Activated naive CD4-positive, alpha-beta T cell treated with anti-CD3 and anti-CD28 coated beads, Interleukin-2, amount 50 U/mL, for 24 hours (primary cell): ENCODE results near the gene ABCB1.

Source experiments
- H3K27ac Mint-ChIP-seq: one replicate; pipeline ENCODE4 v1.8.0; 2021; ENCODE audit warnings: mild to moderate bottlenecking, mixed read lengths
- H3K27me3 Mint-ChIP-seq: one replicate; pipeline ENCODE4 v1.8.0; 2021; ENCODE audit warnings: mixed read lengths
- H3K36me3 Mint-ChIP-seq: one replicate; pipeline ENCODE4 v1.8.0; 2021; ENCODE audit warnings: mixed read lengths
- H3K4me1 Mint-ChIP-seq: one replicate; pipeline ENCODE4 v1.8.0; 2021; ENCODE audit warnings: mixed read lengths
- H3K4me3 Mint-ChIP-seq: one replicate; pipeline ENCODE4 v1.8.0; 2021; ENCODE audit warnings: mild to moderate bottlenecking, mixed read lengths
- H3K9me3 Mint-ChIP-seq: one replicate; pipeline ENCODE4 v1.8.0; 2021; ENCODE audit warnings: mixed read lengths

ABCB1 gene

DNA sequence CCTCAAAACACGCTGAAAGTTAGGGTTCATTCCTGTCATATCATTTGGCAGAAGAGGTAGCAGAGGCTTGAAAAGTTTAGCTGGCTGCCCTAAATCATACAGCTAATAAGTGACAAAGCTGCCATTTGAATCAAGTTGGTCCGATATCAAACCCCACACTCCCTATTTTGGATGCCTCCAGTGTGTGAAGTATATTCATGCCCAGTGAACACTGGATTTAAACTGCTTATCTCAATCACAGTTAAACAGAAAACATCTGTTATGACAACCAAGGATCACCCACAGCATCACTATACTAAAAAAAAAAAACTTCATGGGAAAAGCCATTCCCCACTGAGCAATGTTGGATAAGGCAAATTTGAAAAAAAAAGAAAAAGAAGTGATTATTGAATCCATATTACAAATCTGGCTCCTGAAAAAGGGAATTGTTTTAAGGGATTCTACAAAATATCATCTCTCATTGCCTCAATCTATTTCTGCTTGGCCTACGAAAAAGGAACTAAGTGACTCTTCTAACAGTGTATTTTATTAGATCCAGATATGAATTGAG is 48.3 kb downstream of the ABCB1 start:
- Mint-ChIP-seq H3K27ac (no peak overlapping the region), H3K36me3 (no peaks in the 10 kb centered on the region), H3K27me3 (no peaks in the 10 kb centered on the region), H3K4me1 (no peaks in the 10 kb centered on the region), H3K4me3 (no peak overlapping the region), H3K9me3 (no peaks in the 10 kb centered on the region)

DNA sequence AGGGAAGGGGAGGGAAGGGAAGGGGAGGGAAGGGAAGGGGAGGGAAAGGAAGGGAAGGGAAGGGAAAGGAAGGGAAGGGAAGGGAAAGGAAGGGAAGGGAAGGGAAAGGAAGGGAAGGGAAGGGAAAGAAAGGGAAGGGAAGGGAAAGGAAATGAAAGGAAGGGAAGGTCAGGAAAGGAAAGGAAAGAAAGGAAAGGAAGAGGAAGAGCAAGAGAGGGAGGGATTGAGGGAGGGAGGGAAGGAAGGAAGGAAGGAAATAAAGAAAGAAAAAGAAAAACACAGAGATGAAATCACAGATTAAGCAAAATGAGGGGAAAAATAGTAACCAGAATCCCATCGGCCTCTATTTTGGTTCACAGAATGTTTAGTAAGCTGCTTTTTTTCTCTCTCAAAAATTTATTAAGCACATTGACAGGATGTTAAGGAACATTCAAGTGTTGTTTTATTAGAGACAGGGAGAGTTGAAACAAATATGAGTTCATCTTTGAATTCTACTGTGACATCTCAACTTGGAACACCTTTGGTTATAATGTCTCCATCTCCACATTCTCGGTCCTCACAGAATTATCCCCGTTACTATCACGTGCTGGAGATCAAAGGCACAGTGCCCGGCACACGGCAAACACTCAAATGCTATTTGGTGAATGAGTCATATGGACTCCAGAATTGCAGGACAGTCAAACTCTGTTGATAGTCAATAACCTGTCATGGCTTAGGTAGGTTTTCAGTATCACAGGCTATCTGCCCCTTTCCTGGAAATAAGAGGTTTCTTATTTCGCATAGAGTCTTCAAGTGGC is 52.4 kb downstream of the ABCB1 start:
- Mint-ChIP-seq H3K36me3 (peaks cover 2% of the 10 kb centered on the region), H3K4me1 (no peaks in the 10 kb centered on the region), H3K27me3 (no peaks in the 10 kb centered on the region), H3K4me3 (no peak overlapping the region), H3K27ac (no peak overlapping the region), H3K9me3 (no peaks in the 10 kb centered on the region)

DNA sequence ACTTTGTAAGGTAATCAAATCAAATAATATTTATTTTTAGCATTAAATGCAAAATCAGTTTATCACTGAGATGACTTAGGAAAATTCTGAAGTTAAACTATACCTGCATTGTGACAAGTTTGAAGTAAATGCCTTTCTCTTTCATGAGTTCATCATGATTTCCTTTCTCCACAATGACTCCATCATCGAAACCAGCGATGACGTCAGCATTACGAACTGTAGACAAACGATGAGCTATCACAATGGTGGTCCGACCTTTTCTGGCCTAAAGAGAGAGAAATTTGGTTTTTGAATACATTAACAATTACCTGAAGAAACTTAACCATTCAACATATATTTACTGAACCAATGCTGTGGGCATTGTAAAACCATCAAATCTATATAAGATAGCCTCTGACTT is 54.9 kb downstream of the ABCB1 start:
- no peaks in the 10 kb centered on the region for H3K27me3 Mint-ChIP-seq
- H3K36me3 Mint-ChIP-seq: peaks cover 2% of the 10 kb centered on the region
- H3K4me1 Mint-ChIP-seq: no peaks in the 10 kb centered on the region
- H3K4me3 Mint-ChIP-seq: no peak overlapping the region
- no peaks in the 10 kb centered on the region for H3K9me3 Mint-ChIP-seq
- H3K27ac Mint-ChIP-seq: no peak overlapping the region

DNA sequence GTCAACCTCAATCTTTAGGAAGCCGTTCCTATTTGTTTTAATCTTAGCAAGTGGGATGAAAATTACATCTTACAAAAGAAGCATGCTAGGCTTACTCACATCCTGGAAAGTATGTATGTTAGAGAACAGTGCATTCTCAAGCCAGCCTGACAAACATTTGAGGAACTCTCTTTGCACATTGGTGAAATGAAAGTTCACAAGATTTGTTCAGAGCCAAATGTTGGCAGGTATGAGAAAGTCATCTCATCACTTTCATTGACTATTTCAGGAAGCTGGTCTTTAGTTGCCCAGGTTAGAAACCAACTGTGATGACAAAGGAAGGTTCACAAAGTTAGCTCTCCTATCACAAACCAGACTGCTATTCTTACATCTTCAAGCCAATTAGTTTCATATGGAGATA is 57.1 kb downstream of the ABCB1 start:
- no peak overlapping the region for H3K4me3 Mint-ChIP-seq
- peaks cover 2% of the 10 kb centered on the region for H3K36me3 Mint-ChIP-seq

DNA sequence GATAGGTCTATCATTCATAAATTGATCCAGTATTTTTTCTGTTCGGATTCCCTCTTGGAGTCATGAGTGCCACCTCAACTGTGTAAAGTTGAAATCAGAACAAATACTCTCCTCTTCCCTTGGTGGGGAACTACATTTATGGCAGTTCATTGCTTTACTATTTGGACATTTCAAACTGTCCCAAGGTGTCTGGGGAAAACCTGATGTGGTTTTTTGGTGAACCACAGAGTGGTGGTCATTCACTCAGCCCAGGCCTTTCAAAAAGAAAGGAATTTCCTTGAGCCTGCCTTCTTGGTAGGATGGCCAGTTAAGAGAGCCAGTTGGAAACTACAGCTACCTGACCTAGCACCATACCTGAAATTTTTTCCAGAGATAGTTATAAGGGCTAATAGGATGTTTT is 59.0 kb downstream of the ABCB1 start:
- no peaks in the 10 kb centered on the region for H3K27me3 Mint-ChIP-seq
- H3K27ac Mint-ChIP-seq: no peak overlapping the region
- no peak overlapping the region for H3K4me3 Mint-ChIP-seq
- H3K36me3 Mint-ChIP-seq: peaks cover 2% of the 10 kb centered on the region
- no peaks in the 10 kb centered on the region for H3K9me3 Mint-ChIP-seq
- no peaks in the 10 kb centered on the region for H3K4me1 Mint-ChIP-seq

More for the DNA sequence above, 57.1 kb downstream of the ABCB1 start:
- H3K27me3 Mint-ChIP-seq: no peaks in the 10 kb centered on the region
- no peaks in the 10 kb centered on the region for H3K9me3 Mint-ChIP-seq
- no peaks in the 10 kb centered on the region for H3K4me1 Mint-ChIP-seq
- H3K27ac Mint-ChIP-seq: no peak overlapping the region

DNA sequence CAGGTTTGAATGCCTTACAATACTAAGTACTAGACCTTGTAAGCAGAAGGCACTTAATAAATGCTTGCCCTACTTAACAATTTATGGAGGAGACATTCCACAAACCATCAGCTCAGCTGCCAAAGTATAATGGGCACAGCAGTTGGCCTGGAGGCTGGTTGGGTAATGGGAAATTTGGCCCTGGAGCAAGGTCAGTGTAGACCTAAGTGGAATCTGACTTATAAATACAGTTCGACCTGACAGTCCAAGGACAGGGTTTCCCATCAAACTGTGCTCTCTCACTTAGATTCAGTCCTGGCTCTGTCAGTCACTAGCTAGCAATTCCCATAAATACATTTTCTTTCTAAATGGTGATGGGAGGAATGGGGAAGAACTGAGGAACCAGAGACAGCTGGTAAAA is 62.6 kb downstream of the ABCB1 start:
- H3K36me3 Mint-ChIP-seq: no peaks in the 10 kb centered on the region

DNA sequence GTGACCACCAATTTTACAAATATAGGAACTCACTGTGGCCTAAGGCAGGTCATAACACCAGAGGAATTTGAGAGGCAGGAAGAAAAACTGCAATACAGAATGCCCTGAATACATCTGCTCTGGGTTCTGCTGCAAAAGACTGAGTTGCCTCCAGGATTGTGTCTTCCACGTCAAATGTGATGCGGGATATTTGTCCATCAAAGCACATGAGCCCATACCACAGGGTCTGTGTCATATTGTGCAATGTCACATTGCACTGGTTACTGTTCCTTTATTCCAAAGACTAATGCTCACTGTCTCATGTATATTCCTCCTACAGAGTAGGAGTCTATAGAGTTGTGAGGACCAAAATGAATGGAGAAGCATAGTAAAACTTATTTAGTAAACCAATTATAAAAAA is 66.6 kb downstream of the ABCB1 start:
- no peak overlapping the region for H3K4me3 Mint-ChIP-seq
- no peaks in the 10 kb centered on the region for H3K4me1 Mint-ChIP-seq
- H3K27ac Mint-ChIP-seq: no peak overlapping the region
- no peaks in the 10 kb centered on the region for H3K27me3 Mint-ChIP-seq
- H3K36me3 Mint-ChIP-seq: no peaks in the 10 kb centered on the region
- no peaks in the 10 kb centered on the region for H3K9me3 Mint-ChIP-seq

More for the DNA sequence above, 62.6 kb downstream of the ABCB1 start:
- Mint-ChIP-seq H3K27ac (no peak overlapping the region), H3K4me3 (no peak overlapping the region), H3K27me3 (no peaks in the 10 kb centered on the region), H3K9me3 (no peaks in the 10 kb centered on the region), H3K4me1 (no peaks in the 10 kb centered on the region)

DNA sequence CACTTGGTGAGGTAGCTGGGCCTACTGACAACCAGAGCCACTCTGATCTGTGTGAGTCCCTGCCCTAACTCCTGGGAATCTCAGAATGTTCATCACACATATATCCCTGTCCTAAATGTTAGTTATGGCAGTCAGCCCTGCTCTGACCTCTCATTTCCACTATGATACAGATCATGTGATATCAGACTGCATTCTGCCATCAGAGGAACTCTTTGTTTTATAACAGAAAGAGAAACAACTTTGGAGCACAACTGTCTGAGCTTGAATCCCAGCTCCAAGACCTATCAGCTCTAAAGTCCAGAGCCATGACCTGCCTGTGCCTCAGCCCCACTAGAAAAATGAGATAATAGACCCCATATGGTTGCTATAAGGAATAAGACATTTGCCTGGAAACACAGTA is 70.6 kb downstream of the ABCB1 start:
- Mint-ChIP-seq H3K27ac (no peak overlapping the region), H3K4me1 (no peaks in the 10 kb centered on the region), H3K27me3 (no peaks in the 10 kb centered on the region), H3K9me3 (no peaks in the 10 kb centered on the region), H3K4me3 (no peak overlapping the region), H3K36me3 (no peaks in the 10 kb centered on the region)

DNA sequence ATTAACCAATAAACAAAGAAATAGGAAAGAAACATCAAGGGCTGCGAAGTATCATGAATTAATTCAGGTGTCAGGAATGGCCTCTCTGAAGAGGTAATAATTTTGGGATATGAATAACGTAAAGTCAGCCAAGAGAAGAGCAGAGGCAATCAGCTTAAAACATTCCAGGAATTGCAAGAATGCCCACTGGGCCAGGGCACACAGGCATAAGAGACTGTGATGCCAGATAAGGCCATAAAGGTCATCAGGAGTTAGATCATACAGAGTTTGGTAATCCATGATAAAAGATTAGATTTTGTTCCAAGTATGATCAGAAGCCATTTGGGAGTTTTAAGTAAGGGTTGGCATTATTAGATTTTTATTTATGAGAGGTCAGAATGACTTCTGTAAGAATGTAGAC is 72.0 kb downstream of the ABCB1 start:
- Mint-ChIP-seq H3K9me3 (no peaks in the 10 kb centered on the region), H3K4me1 (no peaks in the 10 kb centered on the region), H3K4me3 (no peak overlapping the region), H3K27ac (no peak overlapping the region), H3K27me3 (no peaks in the 10 kb centered on the region), H3K36me3 (no peaks in the 10 kb centered on the region)

DNA sequence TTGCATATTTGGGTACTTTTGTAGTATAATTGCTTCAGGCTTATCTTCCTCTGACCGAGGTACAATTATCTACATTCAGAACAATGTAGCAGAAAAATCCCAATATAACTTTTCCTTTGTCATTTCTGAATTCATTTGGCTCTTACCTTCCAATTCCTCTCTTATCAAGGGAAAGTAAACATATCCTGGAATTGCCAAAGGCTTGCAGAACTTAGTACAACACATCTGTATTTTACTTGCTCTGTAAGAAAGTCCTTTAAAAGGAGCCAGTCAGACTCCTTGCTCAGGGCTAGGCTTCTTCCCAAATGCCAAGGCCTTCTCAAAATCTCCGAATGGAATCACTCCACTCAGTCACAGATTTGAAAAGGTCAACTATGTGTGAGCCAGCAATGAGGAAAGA is 81.9 kb downstream of the ABCB1 start:
- H3K4me3 Mint-ChIP-seq: no peak overlapping the region
- no peaks in the 10 kb centered on the region for H3K4me1 Mint-ChIP-seq
- no peak overlapping the region for H3K27ac Mint-ChIP-seq
- no peaks in the 10 kb centered on the region for H3K9me3 Mint-ChIP-seq
- no peaks in the 10 kb centered on the region for H3K27me3 Mint-ChIP-seq
- peaks cover 3% of the 10 kb centered on the region for H3K36me3 Mint-ChIP-seq

DNA sequence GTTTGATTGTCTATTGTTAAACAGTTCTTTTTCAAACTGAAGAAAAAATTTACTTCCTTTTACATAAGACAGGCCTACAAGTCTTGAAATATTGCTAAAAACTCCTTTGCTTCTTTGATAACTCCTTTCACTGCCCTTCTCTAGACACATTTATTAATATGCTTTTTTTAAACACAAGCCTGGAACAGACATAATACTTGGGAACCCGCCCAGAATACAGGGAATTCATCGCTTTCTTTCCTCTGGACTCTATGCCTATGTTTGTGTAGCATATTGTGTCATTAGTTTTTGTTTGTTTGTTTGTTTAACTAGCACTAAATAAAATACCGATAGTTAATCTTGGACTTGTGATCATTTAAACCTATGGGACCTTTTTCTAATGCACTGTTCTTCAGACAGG is 82.8 kb downstream of the ABCB1 start:
- Mint-ChIP-seq H3K4me3 (no peak overlapping the region), H3K36me3 (peaks cover 3% of the 10 kb centered on the region), H3K4me1 (no peaks in the 10 kb centered on the region), H3K27ac (no peak overlapping the region), H3K27me3 (no peaks in the 10 kb centered on the region), H3K9me3 (no peaks in the 10 kb centered on the region)

DNA sequence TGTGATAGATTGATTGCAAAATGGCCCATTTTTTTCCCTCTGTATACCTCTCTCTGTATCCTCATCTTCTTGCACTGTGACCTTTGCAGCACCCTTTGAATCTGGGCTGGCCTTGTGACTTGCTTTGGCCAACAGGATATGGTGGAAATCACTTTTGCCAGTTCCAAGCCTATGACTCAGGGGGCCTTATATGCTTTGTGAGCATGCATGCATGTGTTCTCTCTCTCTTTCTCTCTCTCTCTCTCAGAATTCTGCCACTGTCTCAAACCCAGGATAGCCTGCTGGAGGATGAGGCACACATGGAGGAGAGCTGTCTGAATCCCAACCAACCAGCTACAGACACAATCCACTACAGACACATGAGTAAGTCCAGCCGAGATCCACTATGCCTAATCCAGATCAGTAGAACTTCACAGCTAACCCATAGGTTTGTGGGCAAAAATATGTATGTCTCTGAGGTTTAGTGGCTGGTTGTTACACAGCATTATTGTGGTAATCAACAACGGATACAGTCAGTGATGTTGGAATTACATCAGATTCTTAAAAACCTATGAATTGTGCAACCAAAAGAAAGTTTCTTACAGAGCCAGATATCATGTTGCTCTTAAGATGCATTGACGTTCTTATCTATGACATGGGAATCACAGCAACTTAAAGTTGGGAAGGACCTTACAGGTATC is 83.4 kb downstream of the ABCB1 start:
- Mint-ChIP-seq H3K9me3 (no peaks in the 10 kb centered on the region), H3K27ac (no peak overlapping the region), H3K27me3 (no peaks in the 10 kb centered on the region), H3K36me3 (peaks cover 3% of the 10 kb centered on the region), H3K4me1 (no peaks in the 10 kb centered on the region), H3K4me3 (no peak overlapping the region)

DNA sequence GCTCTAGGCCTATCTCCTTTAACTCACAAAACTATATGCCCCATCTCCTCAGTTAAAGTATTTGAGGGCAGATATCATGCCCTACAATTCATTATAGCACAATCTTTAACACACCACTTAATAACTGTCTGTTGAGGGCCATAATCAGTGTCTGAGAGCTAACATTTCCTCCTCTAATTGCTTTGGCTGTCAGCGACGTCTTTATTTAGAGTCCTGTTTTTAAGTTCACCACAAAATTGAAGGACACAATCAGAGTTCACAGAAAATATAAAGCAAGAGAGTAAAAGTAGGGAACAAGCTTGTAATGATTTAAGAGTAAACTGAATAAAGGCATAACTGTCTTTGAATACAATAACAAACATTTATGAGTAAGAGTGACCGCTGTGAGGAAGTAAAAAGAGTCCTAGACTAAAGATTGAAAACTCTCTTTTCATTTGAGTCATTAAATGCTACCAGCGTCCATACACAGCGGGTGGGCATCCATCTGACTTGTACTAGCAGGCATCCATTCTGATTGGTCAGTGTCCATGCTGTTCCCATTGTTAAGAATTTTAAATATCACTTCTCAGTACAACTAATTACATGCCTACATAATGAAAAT is 86.8 kb downstream of the ABCB1 start:
- Mint-ChIP-seq H3K4me1 (no peaks in the 10 kb centered on the region), H3K9me3 (no peaks in the 10 kb centered on the region), H3K36me3 (peaks cover 3% of the 10 kb centered on the region), H3K4me3 (no peak overlapping the region), H3K27me3 (no peaks in the 10 kb centered on the region), H3K27ac (no peak overlapping the region)

DNA sequence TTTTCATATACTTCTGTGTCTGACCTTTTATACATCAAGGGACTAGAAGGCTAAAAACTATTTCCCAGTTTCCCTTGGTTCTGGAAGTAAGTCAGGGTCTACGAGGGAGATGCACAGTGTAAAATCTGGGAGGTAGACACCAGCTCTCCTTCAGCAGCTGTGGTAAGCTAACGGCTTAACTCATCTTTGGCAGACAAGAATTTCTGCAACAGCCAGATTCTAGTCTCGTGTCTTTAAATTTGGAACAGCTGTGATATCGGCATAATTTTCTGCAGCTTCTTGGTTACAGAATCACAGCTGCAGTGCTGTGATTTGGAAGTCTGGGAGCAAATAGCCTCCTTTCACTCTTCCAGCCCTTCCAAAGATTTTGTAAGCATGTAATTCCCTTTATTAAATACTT is 87.8 kb downstream of the ABCB1 start:
- H3K4me1 Mint-ChIP-seq: no peaks in the 10 kb centered on the region
- H3K27me3 Mint-ChIP-seq: no peaks in the 10 kb centered on the region
- no peak overlapping the region for H3K27ac Mint-ChIP-seq
- H3K36me3 Mint-ChIP-seq: peaks cover 3% of the 10 kb centered on the region
- no peaks in the 10 kb centered on the region for H3K9me3 Mint-ChIP-seq
- no peak overlapping the region for H3K4me3 Mint-ChIP-seq

DNA sequence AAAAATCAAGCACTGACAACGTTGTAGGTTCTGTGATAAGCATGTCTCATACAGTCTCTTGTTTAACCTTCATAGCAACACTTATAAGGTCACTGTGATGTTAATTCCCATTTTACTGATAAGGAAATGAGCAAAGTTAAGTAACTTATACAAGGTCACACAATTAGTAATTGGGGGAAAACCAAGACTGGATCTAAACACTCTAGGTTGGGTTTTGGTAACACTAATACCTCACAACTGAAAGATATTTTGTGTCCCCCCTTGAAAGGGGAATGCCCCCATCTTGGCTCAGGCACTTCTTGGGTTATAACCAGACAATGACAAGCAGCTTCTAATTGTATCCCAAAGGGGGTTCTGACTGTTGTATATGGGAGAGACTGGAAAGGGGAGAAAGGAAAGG is 89.2 kb downstream of the ABCB1 start:
- H3K4me1 Mint-ChIP-seq: no peaks in the 10 kb centered on the region
- peaks cover 3% of the 10 kb centered on the region for H3K36me3 Mint-ChIP-seq
- no peaks in the 10 kb centered on the region for H3K27me3 Mint-ChIP-seq
- no peak overlapping the region for H3K4me3 Mint-ChIP-seq
- no peak overlapping the region for H3K27ac Mint-ChIP-seq
- H3K9me3 Mint-ChIP-seq: no peaks in the 10 kb centered on the region

DNA sequence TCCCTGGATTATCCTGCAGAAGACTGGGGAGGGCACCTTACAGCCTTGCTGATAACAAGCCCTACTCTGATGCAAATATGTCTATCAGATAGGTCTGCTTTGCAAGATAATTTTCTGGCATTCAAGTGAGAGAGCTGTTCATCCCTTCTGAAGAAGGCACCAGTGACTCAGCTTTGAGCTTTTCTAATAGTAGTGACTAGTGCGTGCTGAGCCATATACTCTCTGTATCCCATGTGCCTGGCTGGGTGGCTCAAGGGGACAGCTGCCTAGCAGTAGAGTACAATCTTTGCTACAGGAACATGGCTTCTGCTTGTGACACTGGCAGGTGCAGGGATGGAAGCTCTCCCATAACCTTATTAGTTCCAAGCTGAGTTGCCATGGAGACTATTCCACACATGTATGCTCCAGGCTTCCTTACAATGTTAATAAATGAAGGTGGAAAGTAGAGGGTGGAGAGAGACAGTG is 90.2 kb downstream of the ABCB1 start:
- H3K9me3 Mint-ChIP-seq: no peaks in the 10 kb centered on the region
- peaks cover 5% of the 10 kb centered on the region for H3K36me3 Mint-ChIP-seq
- no peak overlapping the region for H3K4me3 Mint-ChIP-seq
- H3K4me1 Mint-ChIP-seq: no peaks in the 10 kb centered on the region
- no peak overlapping the region for H3K27ac Mint-ChIP-seq
- H3K27me3 Mint-ChIP-seq: no peaks in the 10 kb centered on the region
